Immature natural killer cell (primary cell): ENCODE results near the gene AHRR. TPM values are rescaled to one million over a fixed set of nuclear protein-coding genes. Genes with fewer than 3 reads are reported as not detected.

Source experiments
- DNase-seq, 3 donors: peaks; one replicate each; pipeline ENCODE4 v3.0.0; 2022; ENCODE audit warnings: mixed read lengths in 1 of 3
- H3K27ac Mint-ChIP-seq, 6 donors: one replicate each; pipeline ENCODE4 v1.8.0; 2020; ENCODE audit warnings: mixed read lengths in 6 of 6, mild to moderate bottlenecking in 5 of 6, inconsistent platforms in 4 of 6, moderate library complexity in 3 of 6
- H3K27me3 Mint-ChIP-seq, 3 donors: one replicate each; pipeline ENCODE4 v1.8.0; 2020 to 2021; ENCODE audit warnings: low read depth in 3 of 3, mild to moderate bottlenecking in 3 of 3, mixed read lengths in 3 of 3, moderate library complexity in 3 of 3, inconsistent platforms in 1 of 3
- H3K36me3 Mint-ChIP-seq, 3 donors: one replicate each; pipeline ENCODE4 v1.8.0; 2020; ENCODE audit warnings: mixed read lengths in 3 of 3, inconsistent platforms in 2 of 3, mild to moderate bottlenecking in 2 of 3
- H3K4me1 Mint-ChIP-seq, 2 donors: one replicate each; pipeline ENCODE4 v1.8.0; 2020; ENCODE audit warnings: inconsistent platforms in 2 of 2, mild to moderate bottlenecking in 2 of 2, mixed read lengths in 2 of 2, moderate library complexity in 1 of 2
- H3K4me3 Mint-ChIP-seq, 5 donors: one replicate each; pipeline ENCODE4 v1.8.0; 2020; ENCODE audit warnings: mild to moderate bottlenecking in 5 of 5, mixed read lengths in 5 of 5, inconsistent platforms in 3 of 5, moderate library complexity in 3 of 5
- H3K9me3 Mint-ChIP-seq, 6 donors: one replicate each; pipeline ENCODE4 v1.8.0; 2020; ENCODE audit warnings: mild to moderate bottlenecking in 6 of 6, mixed read lengths in 6 of 6, inconsistent platforms in 4 of 6, moderate library complexity in 3 of 6
- polyA plus RNA-seq, 3 donors: library from polyadenylated mRNA; unstranded; fragments of 300-500 nt; fragmentation: Illumina TruSeq; gene quantifications; one replicate each; pipeline ENCODE4 v1.2.3, GENCODE V29; 2021

Gene AHRR
- polyA plus RNA-seq, 3 donors from 2014 or later = 0.16 TPM; not detected in 2

GRCh38 chr5:426392-426976 lies 105.0 kb downstream of the AHRR start:
- no peak overlapping the region for H3K4me3 Mint-ChIP-seq
- H3K36me3 Mint-ChIP-seq = no peaks in the 10 kb centered on the region
- H3K27me3 Mint-ChIP-seq = peaks cover 4 to 7% (median 4%) of the 10 kb centered on the region in 3 donors
- DNase-seq = no peak
- peak overlapping the region in 1 of 6 donors; percentile 43 for H3K27ac Mint-ChIP-seq
- no peaks in the 10 kb centered on the region for H3K9me3 Mint-ChIP-seq
- H3K4me1 Mint-ChIP-seq = peaks cover 8% of the 10 kb centered on the region in 2 donors

- Mint-ChIP-seq H3K9me3 (no peaks in the 10 kb centered on the region), H3K4me3 (no peak overlapping the region), H3K27ac (no peak overlapping the region), H3K4me1 (peaks cover 8% of the 10 kb centered on the region in 2 donors), H3K27me3 (peaks cover 4 to 6% (median 5%) of the 10 kb centered on the region in 3 donors), H3K36me3 (no peaks in the 10 kb centered on the region)
- DNase-seq = no peak
Measured at GRCh38 chr5:427415-428087, 106.0 kb downstream of the AHRR start.

GRCh38 chr5:428219-428618 lies 106.7 kb downstream of the AHRR start:
- no peak overlapping the region for H3K27ac Mint-ChIP-seq
- H3K9me3 Mint-ChIP-seq = no peaks in the 10 kb centered on the region
- no peak for DNase-seq
- H3K27me3 Mint-ChIP-seq = peaks cover 4 to 6% (median 5%) of the 10 kb centered on the region in 3 donors
- no peaks in the 10 kb centered on the region for H3K36me3 Mint-ChIP-seq
- H3K4me1 Mint-ChIP-seq = peaks cover 5 to 6% of the 10 kb centered on the region in 2 donors
- H3K4me3 Mint-ChIP-seq = no peak overlapping the region

GRCh38 chr5:428754-429452 lies 107.4 kb downstream of the AHRR start:
- Mint-ChIP-seq H3K4me1 (peaks cover 0 to 2% of the 10 kb centered on the region in 2 donors), H3K27me3 (peaks cover 0 to 6% (median 4%) of the 10 kb centered on the region in 3 donors)
- DNase-seq = no peak

GRCh38 chr5:429453-430188 lies 108.1 kb downstream of the AHRR start:
- Mint-ChIP-seq H3K27me3 (peaks cover 0 to 6% (median 0%) of the 10 kb centered on the region in 3 donors), H3K4me3 (no peak overlapping the region), H3K9me3 (no peaks in the 10 kb centered on the region), H3K27ac (no peak overlapping the region), H3K36me3 (no peaks in the 10 kb centered on the region), H3K4me1 (no peaks in the 10 kb centered on the region)
- DNase-seq = no peak

More at GRCh38 chr5:428754-429452, 107.4 kb downstream of the AHRR start:
- no peaks in the 10 kb centered on the region for H3K9me3 Mint-ChIP-seq
- H3K27ac Mint-ChIP-seq = no peak overlapping the region
- H3K4me3 Mint-ChIP-seq = no peak overlapping the region
- no peaks in the 10 kb centered on the region for H3K36me3 Mint-ChIP-seq

GRCh38 chr5:430214-430925 lies 108.9 kb downstream of the AHRR start:
- DNase-seq = no peak
- no peak overlapping the region for H3K4me3 Mint-ChIP-seq
- H3K27me3 Mint-ChIP-seq = peaks cover 0 to 6% (median 0%) of the 10 kb centered on the region in 3 donors

GRCh38 chr5:431001-431710 lies 109.6 kb downstream of the AHRR start:
- DNase-seq = peak in 1 of 3 donors; percentile 8
- H3K27ac Mint-ChIP-seq = no peak overlapping the region
- H3K4me1 Mint-ChIP-seq = no peaks in the 10 kb centered on the region
- no peak overlapping the region for H3K4me3 Mint-ChIP-seq
- peaks cover 0 to 6% (median 0%) of the 10 kb centered on the region in 3 donors for H3K27me3 Mint-ChIP-seq
- no peaks in the 10 kb centered on the region for H3K36me3 Mint-ChIP-seq
- H3K9me3 Mint-ChIP-seq = peaks cover 0 to 2% (median 0%) of the 10 kb centered on the region in 6 donors

More at GRCh38 chr5:430214-430925, 108.9 kb downstream of the AHRR start:
- Mint-ChIP-seq H3K4me1 (no peaks in the 10 kb centered on the region), H3K9me3 (no peaks in the 10 kb centered on the region), H3K27ac (no peak overlapping the region), H3K36me3 (no peaks in the 10 kb centered on the region)

GRCh38 chr5:431711-432050 lies 110.2 kb downstream of the AHRR start:
- no peak overlapping the region for H3K27ac Mint-ChIP-seq
- DNase-seq = no peak
- H3K36me3 Mint-ChIP-seq = no peaks in the 10 kb centered on the region
- H3K27me3 Mint-ChIP-seq = peaks cover 0 to 5% (median 0%) of the 10 kb centered on the region in 3 donors
- peaks cover 0 to 2% (median 0%) of the 10 kb centered on the region in 6 donors for H3K9me3 Mint-ChIP-seq
- no peaks in the 10 kb centered on the region for H3K4me1 Mint-ChIP-seq
- no peak overlapping the region for H3K4me3 Mint-ChIP-seq

GRCh38 chr5:432201-432927 lies 110.8 kb downstream of the AHRR start:
- no peak for DNase-seq
- Mint-ChIP-seq H3K27ac (no peak overlapping the region), H3K4me3 (no peak overlapping the region), H3K36me3 (no peaks in the 10 kb centered on the region), H3K9me3 (peaks cover 0 to 2% (median 0%) of the 10 kb centered on the region in 6 donors), H3K4me1 (no peaks in the 10 kb centered on the region), H3K27me3 (peaks cover 0 to 5% (median 0%) of the 10 kb centered on the region in 3 donors)

- H3K4me1 Mint-ChIP-seq = no peaks in the 10 kb centered on the region
- H3K36me3 Mint-ChIP-seq = no peaks in the 10 kb centered on the region
- H3K27me3 Mint-ChIP-seq = peaks cover 0 to 5% (median 0%) of the 10 kb centered on the region in 3 donors
- peaks cover 0 to 2% (median 0%) of the 10 kb centered on the region in 6 donors for H3K9me3 Mint-ChIP-seq
- H3K4me3 Mint-ChIP-seq = no peak overlapping the region
- DNase-seq = no peak
- no peak overlapping the region for H3K27ac Mint-ChIP-seq
Measured at GRCh38 chr5:432928-433791, 111.6 kb downstream of the AHRR start.

GRCh38 chr5:433836-434235 lies 112.3 kb downstream of the AHRR start:
- peaks cover 0 to 2% (median 0%) of the 10 kb centered on the region in 6 donors for H3K9me3 Mint-ChIP-seq
- H3K27ac Mint-ChIP-seq = no peak overlapping the region
- no peaks in the 10 kb centered on the region for H3K4me1 Mint-ChIP-seq
- H3K27me3 Mint-ChIP-seq = peaks cover 0 to 5% (median 0%) of the 10 kb centered on the region in 3 donors
- H3K4me3 Mint-ChIP-seq = no peak overlapping the region
- no peaks in the 10 kb centered on the region for H3K36me3 Mint-ChIP-seq
- no peak for DNase-seq
